ENCODE measurements around the gene ZNRF3.

DNA sequence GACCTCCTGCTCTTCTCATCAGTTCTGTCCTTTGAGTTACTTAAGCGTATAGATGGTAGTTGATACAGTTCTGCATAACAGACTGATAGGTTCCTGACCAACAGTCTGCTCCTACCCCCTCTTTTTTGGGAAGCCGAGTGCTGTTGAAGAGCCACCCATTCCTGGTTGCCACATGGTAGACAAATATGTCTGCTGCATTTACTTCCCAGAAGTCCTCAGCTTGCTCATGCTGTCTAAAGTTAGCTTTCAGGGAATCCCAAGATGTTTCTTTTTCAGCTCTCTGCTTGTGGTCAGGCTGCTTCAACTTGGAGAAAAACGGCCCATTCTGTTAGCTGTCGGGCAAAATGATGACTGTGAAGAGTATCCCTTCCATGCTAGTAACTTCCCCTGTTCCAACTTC, 129.6 kb downstream of the ZNRF3 start:
- TF ChIP-seq, protein P1, sequence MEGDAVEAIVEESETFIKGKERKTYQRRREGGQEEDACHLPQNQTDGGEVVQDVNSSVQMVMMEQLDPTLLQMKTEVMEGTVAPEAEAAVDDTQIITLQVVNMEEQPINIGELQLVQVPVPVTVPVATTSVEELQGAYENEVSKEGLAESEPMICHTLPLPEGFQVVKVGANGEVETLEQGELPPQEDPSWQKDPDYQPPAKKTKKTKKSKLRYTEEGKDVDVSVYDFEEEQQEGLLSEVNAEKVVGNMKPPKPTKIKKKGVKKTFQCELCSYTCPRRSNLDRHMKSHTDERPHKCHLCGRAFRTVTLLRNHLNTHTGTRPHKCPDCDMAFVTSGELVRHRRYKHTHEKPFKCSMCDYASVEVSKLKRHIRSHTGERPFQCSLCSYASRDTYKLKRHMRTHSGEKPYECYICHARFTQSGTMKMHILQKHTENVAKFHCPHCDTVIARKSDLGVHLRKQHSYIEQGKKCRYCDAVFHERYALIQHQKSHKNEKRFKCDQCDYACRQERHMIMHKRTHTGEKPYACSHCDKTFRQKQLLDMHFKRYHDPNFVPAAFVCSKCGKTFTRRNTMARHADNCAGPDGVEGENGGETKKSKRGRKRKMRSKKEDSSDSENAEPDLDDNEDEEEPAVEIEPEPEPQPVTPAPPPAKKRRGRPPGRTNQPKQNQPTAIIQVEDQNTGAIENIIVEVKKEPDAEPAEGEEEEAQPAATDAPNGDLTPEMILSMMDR (IDR thresholded peaks at IDR 0.05): no peak
- no peak for TF ChIP-seq POLR2A (IDR thresholded peaks at IDR 0.05)
